ENCODE measurements around the gene PTPRT.
"Not testable (repeated sequence)": the region's sequence is repeated elsewhere in the genome, so short reads cannot be mapped to it uniquely, and the experiment has no call there.

PTPRT gene

GRCh38 chr20:42959996-42960395 lies 229.7 kb downstream of the PTPRT start:
- no peak for DNase-seq

GRCh38 chr20:42958367-42959069 lies 231.2 kb downstream of the PTPRT start:
- no peak for DNase-seq

GRCh38 chr20:42957704-42958095 lies 232.0 kb downstream of the PTPRT start:
- no peak for DNase-seq

- DNase-seq: no peak
These were observed 232.5 kb downstream of the PTPRT start for GRCh38 chr20:42957018-42957703.

GRCh38 chr20:42955713-42956112 lies 234.0 kb downstream of the PTPRT start:
- no peak for DNase-seq

- DNase-seq: no peak
These were observed 234.8 kb downstream of the PTPRT start for GRCh38 chr20:42954951-42955350.

- no peak for DNase-seq
These were observed 239.8 kb downstream of the PTPRT start for GRCh38 chr20:42949950-42950349.

- DNase-seq: no peak
These were observed 244.3 kb downstream of the PTPRT start for GRCh38 chr20:42945234-42945994.

- DNase-seq: no peak
These were observed 248.1 kb downstream of the PTPRT start for GRCh38 chr20:42941629-42942028.

GRCh38 chr20:42938441-42939205 lies 251.1 kb downstream of the PTPRT start:
- DNase-seq: no peak

- DNase-seq: no peak
These were observed 253.2 kb downstream of the PTPRT start for GRCh38 chr20:42936482-42936881.

GRCh38 chr20:42924215-42924614 lies 265.5 kb downstream of the PTPRT start:
- DNase-seq: no peak

GRCh38 chr20:42923348-42923918 lies 266.3 kb downstream of the PTPRT start:
- DNase-seq: no peak

GRCh38 chr20:42920776-42921175 lies 268.9 kb downstream of the PTPRT start:
- no peak for DNase-seq

GRCh38 chr20:42919316-42919715 lies 270.4 kb downstream of the PTPRT start:
- DNase-seq: no peak

- no peak for DNase-seq
These were observed 274.6 kb downstream of the PTPRT start for GRCh38 chr20:42915081-42915480.

GRCh38 chr20:42914302-42914701 lies 275.4 kb downstream of the PTPRT start:
- DNase-seq: no peak

GRCh38 chr20:42910808-42911207 lies 278.9 kb downstream of the PTPRT start:
- not testable (repeated sequence) for DNase-seq

- DNase-seq: no peak
These were observed 282.0 kb downstream of the PTPRT start for GRCh38 chr20:42907730-42908129.

- DNase-seq: no peak
These were observed 283.6 kb downstream of the PTPRT start for GRCh38 chr20:42906120-42906519.

- DNase-seq: no peak
These were observed 287.2 kb downstream of the PTPRT start for GRCh38 chr20:42902509-42902908.

- DNase-seq: no peak
These were observed 287.8 kb downstream of the PTPRT start for GRCh38 chr20:42901689-42902440.
